HG02588 (cell line): Measurements from ENCODE around the gene EVI5.
A peak's percentile ranks its signal among the peaks of the same experiment; 100 is the strongest.
"Not testable (repeated sequence)": the region's sequence is repeated elsewhere in the genome, so short reads cannot be mapped to it uniquely, and the experiment has no call there.

Experiments used
- ATAC-seq: cut with Tn5 transposase; IDR thresholded peaks from one replicate; pipeline ENCODE4 v1.9.1; 2021; ENCODE audit warnings: mild to moderate bottlenecking, moderate library complexity; ENCODE audit not compliant: unreplicated experiment

EVI5 gene

DNA sequence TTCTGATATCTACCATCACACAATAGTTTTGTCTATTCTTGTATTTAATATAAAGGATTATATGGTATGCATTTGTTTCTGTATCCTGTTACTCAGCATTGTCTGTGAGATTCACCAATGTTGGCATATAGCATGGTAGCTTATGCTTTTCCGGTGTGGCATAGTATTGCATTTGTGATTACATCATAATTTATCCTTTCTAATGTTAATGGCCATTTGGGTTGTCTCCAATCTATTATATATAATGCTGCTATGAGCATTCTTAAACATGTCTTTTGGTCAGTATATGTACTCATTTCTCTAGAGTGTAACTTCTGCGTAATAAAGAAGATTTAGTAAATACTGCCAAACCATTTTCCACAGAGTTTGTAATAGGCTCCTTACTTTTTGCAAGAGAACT lies 257.2 kb downstream of the EVI5 start:
- no peak for ATAC-seq

DNA sequence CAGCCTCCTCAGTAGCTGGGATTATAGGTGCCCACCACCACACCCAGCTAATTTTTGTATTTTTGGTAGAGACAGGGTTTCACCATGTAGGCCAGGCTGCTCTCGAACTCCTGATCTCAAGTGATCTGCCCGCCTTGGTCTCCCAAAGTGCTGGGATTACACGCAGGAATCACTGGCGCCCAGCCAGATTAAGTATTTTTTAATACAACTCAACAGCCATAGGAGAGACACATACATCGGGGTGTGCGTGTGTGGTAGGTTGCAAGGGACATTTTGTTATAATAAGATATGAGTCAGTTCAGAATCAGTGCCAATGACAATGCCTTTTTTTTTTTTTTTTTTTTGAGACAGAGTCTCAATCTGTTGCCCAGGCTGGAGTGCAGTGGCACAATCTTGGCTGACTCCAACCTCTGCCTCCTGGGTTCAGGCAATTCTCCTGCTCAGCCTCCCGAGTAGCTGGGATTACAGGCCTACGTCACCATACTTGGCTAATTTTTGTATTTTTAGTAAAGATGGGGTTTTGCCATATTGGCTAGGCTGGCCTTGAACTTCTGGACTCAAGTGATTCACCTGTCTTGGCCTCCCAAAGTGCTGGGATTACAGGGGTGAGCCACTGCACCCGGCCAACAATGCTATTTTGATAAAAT lies 259.8 kb downstream of the EVI5 start:
- not testable (repeated sequence) for ATAC-seq

DNA sequence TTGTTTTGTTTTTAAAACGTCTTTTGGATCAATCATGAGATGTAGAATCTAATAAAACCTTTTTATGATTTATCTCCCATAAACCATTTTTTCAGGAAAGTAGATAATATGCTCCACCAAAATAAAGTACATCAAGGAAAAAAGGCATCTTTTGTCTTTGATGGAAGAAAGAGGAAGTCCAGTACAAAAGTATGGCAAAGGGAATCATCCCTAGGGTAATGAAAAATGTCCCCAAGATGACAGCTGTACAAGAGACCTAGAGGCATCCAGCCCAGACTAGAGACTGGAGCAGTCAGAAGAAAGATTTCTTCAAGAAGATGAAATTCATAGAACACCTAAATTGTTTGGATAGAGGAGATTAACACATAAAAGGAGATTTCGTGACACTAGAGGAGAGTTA lies 265.9 kb downstream of the EVI5 start:
- no peak for ATAC-seq

DNA sequence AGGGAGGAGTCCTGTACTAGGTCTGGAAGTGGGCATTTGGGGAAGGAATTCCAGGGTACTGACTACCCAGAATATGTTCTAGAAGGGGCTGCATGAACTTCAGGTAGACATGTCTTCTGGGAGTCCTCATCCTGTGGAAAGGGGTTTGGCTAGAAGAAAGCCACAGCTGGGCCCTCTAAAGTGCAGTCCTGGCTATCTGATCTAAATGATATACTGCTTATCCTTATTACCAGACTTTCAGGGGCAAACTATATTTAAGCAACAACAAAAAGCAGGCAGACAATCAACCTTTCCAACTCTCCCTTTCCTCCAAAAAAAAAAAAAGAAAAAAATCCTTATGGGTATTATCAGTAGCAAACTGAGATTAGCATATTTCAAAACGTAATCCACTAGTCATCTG lies 268.3 kb downstream of the EVI5 start:
- ATAC-seq: no peak

DNA sequence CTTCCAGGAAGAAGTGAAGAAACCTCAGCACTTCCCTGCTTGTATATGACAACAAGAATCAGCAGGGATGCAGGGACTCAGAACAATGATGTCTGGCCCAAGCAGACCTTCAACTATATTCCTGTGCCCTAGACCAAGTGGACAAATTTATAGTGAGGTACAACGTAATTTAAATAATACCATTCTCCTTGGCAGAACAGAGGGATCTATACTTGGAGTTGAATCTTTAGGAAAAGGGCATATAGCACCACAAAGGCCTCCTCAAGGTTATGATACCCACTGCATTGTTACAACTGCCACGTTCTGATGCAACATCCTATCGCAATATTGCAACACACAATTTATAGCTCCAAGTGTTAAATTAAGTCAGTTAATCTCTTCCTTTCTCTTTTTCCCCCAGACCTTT lies 269.1 kb downstream of the EVI5 start:
- ATAC-seq: no peak

DNA sequence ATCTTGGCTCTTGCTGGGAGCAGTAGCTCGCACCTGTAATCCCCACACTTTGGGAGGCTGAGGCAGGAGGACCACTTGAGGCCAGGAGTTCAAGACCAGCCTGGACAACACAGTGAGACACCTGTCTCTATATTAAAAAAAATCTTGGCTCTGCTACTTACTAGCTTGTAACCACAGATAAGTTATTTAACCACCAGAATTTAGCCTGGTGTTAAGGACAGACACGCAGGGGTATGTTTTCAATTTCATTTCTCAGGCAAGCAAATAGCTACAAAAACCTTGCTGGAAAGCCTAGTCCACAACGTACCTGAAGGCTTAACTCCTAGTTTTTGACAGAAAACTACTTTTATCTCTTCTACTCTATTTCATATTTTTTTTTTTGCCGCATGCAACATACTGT lies 273.4 kb downstream of the EVI5 start:
- ATAC-seq: no peak

DNA sequence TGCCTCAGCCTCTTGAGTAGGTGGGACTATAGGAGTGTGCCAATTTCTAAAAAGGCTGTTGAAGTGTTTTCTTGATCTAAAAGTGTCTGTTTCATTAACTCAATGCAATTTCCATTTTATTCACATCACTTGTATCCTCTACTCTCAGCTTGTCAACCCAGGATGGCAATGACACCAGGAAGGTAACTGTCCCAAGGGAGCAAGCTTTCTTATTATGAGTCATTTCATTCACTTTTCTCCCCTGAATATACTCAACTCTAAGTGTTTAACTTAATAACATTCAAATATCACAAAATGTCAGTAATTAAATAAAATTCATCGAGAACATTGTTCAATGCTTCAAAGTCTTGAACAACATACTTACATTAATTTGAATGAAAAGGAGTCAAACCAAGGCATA lies 275.3 kb downstream of the EVI5 start:
- no peak for ATAC-seq

DNA sequence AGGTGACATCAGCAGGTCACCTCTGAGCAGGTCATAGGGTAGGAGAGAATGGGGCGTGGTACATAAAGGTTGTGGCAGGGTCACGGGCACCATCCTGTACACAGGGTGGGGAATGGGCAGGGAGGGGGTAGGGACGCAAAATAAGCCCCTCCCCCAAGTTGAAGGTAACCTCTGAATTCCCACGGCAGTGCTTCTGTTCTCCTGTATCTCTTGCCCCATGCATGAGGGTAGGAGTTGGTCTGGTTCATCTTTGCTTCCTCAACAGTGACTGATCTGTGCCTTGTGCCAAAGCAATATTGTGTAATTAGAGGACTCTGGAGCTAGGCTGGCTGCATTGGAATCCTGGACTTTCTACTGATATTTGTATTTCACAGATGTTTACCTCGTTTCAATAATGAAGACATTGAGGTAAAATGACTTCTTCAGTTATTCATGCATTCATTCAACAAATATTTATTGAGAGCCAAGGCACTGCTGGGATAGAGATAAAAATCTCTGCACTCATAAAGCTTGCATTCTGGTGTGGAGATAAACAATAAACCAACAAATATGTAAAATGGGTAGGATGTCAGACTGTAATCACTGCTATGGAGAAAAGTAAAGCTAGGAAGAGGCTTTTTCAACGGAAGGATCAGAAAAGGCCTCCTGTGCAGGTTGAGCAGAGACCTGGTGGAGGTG lies 279.8 kb downstream of the EVI5 start:
- no peak for ATAC-seq

DNA sequence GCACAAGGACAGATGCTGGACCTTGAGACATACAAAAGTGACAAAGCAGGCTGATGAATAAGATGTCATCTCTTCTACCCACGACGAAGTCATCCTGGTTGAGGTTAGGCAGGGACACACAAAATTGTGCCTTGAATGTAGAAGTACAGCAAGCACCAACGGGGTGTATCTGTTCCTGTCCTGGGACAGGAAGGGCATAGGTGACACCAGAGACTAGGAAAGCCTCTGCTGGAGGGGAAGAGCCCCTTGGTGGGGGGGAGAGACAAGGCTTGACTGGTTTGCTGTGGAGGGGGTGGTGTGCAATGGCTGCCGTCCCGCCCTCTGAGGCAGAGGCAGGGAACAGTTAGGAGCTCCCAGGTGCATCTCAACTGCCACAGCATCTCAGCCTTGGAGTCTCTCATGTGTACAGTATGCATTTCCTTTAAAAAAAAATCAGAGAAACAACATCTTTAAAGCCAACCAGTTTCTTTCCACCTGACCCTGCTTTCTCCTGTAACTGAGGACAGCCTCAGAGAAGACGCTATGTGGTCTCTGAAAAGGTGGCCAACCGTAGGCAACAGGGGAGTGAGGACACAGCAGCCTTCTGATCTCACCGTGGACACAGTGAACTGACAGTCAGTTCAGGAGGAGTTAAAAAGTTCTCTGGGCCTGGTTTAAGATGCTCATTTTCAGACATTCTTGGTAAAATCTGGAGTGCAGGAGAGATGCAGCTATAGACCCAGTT lies 280.5 kb downstream of the EVI5 start:
- ATAC-seq: no peak

DNA sequence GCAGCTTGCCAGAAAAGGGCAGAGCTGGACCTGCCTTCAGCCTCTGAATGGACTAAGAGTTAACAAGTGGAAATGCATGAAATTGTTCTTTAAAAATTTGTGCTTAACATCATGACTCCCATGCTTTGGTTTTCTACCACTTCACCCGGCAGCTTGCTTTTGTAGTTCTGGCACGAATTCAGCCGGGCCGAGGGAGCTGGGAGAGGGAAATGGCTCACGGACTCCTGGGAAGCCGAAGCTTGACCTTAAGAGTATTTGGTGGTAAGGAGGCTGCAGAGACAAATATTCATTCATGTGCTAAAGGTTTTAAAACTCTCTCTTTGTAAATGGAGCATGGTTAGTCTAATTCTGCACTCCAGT lies 281.0 kb downstream of the EVI5 start:
- ATAC-seq: no peak

DNA sequence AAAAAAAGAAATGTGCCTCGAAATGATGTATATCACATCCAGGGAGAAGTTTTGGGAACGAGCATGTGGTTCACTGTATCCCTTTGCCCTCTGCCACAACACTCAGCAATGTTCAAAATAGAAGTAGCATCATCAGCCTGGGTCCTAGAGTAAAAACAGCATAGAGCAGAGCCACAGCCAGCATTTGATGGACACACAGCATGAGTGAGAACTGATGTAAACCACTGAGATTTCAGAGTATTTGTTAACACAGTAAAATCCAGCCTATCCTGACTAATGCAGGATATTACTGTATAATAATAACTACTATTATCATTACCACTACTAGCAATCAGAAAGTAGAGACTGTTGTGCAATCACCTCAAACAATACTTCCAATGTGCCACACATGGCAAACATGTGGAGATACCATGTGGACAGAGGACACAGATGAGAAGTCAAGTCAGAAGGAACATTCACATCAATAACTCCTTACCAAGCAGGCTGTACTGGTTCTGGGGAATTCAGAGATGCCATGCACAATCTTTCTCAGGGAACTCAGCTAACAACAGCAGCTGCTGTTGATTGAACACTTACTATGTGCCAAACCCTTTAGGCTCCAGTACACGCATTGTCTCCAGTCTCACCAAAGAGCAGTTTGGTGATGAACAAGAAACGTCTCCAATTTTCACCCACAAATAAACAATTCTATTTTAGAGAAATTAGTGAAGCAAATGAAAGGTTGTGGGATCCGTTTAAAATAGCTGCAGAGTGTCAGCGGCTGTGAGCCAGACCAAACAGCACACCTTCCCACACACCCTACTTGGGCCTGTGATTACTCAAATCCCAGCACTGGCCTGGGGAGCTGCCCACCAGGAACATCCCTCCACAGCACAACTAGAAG lies 281.6 kb downstream of the EVI5 start:
- peak; percentile 38 for ATAC-seq

DNA sequence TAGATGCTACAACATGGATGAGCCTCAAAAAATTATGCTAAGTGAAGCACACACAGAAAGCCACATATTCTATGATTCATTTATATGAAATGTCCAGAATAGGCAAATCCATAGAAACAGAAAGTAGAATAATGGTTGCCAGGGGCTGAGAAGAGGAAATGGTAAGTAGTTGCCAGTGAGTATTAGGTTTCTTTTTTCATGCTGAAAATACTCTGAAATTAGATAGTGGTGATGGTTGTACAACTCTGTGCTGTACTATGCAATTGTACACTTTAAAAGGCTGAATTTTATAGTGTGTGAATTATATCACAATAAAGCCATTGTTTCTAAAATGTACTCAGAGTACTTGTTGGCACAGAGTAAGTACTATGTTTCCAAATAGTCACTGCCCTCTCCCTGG lies 282.7 kb downstream of the EVI5 start:
- ATAC-seq: peak; percentile 65

DNA sequence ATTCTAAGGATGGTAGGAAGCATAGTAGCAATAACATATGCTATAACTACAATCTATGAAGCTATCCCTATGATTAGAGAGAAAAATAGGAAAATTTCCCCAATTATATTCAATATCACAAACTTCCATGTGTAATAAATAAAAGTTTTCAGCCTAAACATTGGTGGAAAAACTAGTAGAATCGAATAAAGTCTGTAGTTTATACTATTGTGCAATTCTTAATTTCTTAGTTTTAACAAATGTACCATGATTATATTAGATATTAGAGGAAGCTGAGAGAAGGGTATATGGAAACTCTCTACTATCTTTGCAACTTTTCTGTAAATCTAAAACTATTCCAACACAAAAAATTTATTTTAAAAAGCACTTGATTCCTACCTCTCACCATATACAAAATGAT lies 284.4 kb downstream of the EVI5 start:
- no peak for ATAC-seq

DNA sequence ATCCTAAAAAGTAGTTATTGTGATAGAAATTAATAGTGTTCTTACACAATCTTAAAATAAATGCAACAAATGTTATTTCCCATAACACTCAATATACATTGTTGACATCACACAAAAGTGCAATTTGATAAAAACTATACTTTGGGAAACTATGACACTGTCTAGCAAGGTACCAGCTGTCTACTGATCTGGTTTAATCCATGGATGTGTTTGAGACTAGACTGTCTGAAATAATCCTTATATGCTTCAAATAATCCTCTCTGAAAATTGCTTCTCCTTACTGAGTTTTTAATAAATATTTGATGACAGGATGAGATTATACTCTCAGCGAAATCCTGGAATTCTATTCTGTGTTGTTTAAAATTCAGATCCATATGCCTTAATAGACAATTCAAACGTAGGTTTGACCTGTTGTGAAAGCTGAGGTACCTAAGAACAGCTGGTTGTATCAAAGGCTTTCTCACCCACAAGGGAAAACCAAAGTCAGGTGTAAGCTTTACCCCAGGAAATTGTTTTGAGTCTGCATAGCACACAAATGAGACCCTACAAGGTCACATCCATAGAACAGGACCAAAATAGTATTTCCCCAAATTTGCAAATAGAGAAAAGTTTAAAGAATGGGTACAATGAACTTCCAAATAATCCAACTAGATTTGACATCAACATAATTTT lies 289.4 kb downstream of the EVI5 start:
- no peak for ATAC-seq

DNA sequence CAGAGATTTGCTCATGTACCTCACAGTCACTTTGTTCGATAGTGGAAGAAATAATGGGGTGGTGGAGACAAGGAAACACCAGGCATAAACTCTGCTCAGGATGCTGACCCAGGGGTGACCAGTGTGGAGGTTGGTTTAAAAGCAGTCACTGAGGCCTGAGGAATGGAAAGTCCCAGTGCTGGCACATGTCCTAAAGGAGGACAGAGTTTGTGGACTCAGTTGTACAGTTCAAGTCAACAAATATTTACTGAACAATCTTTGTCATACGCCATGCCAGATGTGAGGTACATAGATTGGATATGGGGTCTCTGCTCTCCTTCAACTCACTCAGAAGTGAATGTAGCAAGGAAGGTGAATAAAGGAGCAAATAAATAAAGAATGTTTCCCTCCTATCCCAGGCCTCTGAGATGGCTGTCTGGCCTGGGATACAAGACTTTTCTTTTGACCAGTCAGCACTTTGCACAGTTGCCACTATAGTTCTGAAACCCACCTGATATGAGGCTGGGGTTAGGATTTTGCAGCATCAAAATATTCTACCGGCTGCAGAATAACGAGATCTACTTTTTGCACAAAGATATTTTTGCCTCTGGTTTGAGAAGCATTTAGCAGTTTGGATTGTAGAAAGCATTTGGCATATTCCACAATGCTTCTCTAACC lies 290.3 kb downstream of the EVI5 start:
- ATAC-seq: no peak

DNA sequence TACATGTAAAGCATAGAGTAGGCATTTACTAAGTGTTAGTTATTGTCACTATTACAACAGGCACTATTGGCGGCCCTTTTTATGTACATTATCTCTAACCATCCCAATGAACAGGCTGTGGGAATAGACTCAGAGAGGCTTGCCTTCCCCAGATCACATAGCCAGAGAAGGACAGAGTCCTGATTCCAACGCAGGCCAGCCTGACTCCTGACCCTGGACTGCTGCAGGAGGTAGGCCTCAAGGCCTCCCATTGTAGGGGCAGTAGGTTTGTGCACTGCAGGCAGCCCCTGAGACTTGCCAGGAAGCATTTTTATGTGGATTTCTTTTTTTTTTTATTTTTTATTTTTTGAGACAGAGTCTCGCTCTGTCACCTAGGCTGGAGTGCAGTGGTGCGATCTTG lies 291.8 kb downstream of the EVI5 start:
- ATAC-seq: no peak

DNA sequence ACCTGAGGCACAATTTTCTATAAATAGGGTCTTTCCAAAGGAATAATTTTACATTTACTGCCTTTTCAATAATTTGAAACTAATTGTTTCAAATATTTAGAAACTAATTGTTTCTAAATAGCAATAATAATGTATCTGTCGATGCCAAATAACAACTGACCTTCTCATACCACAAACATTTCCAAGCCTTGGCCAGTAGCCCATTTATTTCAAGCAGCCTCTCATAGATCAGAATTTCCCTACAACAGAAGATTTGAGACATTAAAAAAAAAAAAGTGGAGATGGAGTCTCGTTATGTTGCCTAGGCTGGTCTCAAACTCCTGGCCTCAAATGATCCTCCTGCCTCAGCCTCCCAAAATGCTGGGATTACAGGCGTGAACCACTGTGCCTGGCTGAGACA lies 296.1 kb downstream of the EVI5 start:
- ATAC-seq: no peak

DNA sequence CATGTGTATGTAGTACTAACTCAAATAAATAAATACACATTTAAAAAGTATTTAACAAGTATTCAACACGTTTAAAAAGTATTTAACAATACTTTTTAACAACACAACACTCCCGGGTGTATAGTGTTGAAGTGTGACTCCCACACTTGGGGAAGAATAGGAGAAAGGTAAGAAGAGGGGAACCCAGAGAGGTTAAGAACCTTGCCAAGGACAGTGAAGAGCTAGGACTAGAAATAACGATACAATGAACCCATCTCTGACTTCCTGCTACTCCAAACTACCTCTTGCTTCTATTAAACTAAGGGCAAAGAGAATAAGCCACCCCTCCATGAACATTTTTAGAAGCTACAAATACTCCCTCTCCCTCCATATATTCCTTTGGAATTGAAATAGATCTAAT lies 296.5 kb downstream of the EVI5 start:
- no peak for ATAC-seq

DNA sequence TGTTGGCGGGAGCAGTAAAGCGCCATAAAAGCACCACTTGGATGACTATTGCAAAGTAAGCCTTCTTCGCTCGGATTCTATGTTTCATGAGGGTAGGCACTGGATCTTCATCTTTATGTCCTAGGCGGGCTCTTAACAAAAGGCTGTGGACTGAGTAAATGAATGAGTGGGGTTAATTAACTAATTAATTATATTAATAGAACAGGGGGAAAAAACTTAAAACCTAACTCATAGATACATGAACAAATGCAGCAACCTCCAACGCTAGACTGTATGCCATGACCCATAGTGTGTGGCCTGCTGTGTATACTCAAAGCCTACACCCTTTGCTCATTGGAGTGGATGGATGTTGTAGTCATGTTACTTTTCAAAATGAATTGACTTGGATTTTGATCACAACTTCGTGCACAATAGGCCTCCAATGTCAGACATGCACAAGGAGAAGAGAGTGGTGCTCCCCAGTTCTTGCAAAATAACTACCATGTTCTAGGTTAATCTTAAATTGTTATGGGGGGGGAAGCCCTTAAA lies 297.8 kb downstream of the EVI5 start:
- no peak for ATAC-seq
